Measurements from ENCODE around the gene FXYD7.

The FXYD7 gene

GRCh38 chr19:35136977-35137702 is 5.9 kb upstream of the FXYD7 start:
- H3K4me3 ChIP-seq (ENCODE audit: low read depth, low read length), result no peak overlapping the region
- no peak for TF ChIP-seq CTCF (IDR thresholded peaks at IDR 0.05; ENCODE audit: low read depth, low read length)

- TF ChIP-seq CTCF (IDR thresholded peaks at IDR 0.05; ENCODE audit: low read depth, low read length), result no peak
- H3K4me3 ChIP-seq (ENCODE audit: low read depth, low read length), result no peak within 1 kb of the TSS
These were observed 4.7 kb upstream of the FXYD7 start, which contains the start of gene FXYD1 for GRCh38 chr19:35138305-35138892. Gene FXYD1, plus strand, starts transcription at chr19:35138824. Its CDS starts 1,256 bp downstream, at chr19:35140080.

GRCh38 chr19:35140207-35140961 is 2.7 kb upstream of the FXYD7 start:
- H3K4me3 ChIP-seq (ENCODE audit: low read depth, low read length), result no peak overlapping the region
- no peak for TF ChIP-seq CTCF (IDR thresholded peaks at IDR 0.05; ENCODE audit: low read depth, low read length)

GRCh38 chr19:35140962-35141836 is 1.9 kb upstream of the FXYD7 start:
- no peak; the same call in 1 of the 2 replicates for TF ChIP-seq CTCF (IDR thresholded peaks at IDR 0.05; ENCODE audit: low read depth, low read length)
- no peak overlapping the region for H3K4me3 ChIP-seq (ENCODE audit: low read depth, low read length)

- H3K4me3 ChIP-seq (ENCODE audit: low read depth, low read length), result no peak overlapping the region
- no peak for TF ChIP-seq CTCF (IDR thresholded peaks at IDR 0.05; ENCODE audit: low read depth, low read length)
These were observed 1.0 kb upstream of the FXYD7 start for GRCh38 chr19:35141837-35142605.

GRCh38 chr19:35142606-35143230 is 337 bp upstream of the FXYD7 start:
- H3K4me3 ChIP-seq (ENCODE audit: low read depth, low read length), result no peak overlapping the region

More at GRCh38 chr19:35142606-35143230, 337 bp upstream of the FXYD7 start:
- TF ChIP-seq CTCF (IDR thresholded peaks at IDR 0.05; ENCODE audit: low read depth, low read length), result peak; percentile 44

Data from WI38 (cell line).